Occipital lobe (tissue), 2 donors: ENCODE data around the gene CDKN2A. TPM values are rescaled to one million over a fixed set of nuclear protein-coding genes. Genes with fewer than 3 reads are reported as not detected.
A peak's percentile ranks its signal among the peaks of the same experiment; 100 is the strongest.

Experiments
- DNase-seq: peaks from one replicate; lab custom pipeline; 2025; lab: John Stamatoyannopoulos, UW
- total RNA-seq: library from RNA; depleted of rRNA; stranded (reverse); fragments of >200 nt; gene quantifications from one replicate; pipeline ENCODE4 v1.2.3, GENCODE V29; 2014

Gene CDKN2A
- total RNA-seq, 1 donor from 2014 or later: not detected

DNA sequence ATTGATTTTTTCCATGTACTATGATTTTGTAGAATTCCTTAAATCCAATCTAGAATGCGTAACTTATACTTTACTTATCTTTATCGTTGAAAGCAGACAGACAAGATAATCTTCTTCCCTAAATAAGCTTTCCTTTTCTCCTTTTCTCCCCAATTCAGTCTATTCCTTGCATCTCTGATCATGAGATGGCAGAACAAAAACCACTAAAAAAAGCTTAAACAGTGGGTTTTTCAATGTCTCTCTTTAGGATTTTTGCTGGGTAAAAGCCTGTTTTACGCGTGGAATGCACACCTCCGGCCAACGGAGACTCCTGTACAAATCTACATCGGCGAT is 14.2 kb upstream of the CDKN2A start:
- DNase-seq: no peak

DNA sequence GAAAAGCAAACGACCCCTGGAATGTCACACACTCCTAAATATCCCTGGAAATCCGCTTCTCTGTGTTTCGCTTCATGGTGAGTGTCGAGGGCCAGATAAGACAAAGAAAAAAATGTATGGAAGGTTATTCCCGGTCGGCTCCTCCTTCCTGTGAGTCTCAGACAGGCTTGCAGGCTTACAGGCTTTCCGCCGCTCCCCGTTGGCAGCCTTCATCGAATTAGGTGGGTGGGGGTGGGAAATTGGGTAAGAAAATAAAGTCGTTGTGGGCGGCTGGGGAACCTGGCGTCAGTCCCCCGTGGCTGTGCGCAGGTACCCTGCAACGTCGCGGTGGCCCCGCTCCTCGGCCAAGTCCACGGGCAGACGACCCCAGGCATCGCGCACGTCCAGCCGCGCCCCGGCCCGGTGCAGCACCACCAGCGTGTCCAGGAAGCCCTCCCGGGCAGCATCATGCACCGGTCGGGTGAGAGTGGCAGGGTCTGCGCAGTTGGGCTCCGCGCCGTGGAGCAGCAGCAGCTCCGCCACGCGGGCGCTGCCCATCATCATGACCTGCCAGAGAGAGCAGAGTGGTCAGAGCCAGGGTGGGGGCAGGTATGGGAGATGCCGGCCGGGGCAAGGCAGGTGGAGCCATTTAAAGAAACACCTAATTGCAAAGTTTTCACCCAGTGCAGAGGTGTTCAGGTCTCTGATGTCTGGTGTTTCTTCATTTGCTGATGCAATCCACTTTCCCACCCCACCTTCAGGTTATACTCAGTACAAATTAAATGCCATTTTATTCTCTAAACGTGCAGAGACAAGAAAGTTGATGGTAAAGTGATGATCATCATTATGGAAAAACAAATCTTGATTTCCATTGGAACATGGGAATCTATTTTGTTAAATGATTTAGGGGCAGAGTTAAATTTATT is 11.8 kb upstream of the CDKN2A start:
- no peak for DNase-seq

DNA sequence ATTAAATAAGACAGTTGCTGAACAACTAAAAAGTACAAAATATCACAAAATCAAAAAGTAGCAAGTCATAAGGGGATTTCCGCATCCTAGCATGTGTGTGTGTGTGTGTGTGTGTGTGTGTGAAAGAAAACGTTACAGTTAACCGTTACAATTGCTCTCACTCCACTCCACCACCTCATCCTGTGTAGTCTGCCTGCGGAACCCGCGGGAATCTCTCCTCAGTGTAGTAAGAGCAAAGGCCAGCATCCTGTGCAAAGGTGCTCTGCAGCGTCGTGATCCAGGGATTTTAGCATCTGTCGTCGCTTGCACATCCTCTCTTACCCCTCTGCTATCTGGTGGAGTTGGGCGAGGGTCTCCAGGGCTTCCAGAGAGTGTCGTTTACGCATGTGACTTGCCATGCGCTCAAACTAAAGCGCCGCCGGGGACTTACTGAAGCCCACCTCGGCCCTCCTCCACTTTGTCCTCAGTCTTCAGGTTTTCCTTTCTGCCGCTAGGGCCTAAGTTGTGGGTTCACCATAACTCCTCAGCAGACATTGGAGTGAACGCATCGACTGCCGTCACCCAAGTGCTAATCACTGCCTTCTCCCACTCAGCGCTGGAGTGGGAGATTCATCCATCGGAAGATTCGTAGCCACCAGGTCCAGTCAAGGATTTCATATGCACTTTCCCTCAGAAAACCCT is 11.0 kb upstream of the CDKN2A start:
- DNase-seq: no peak

GRCh38 chr9:22002038-22002437 is 7.8 kb upstream of the CDKN2A start:
- DNase-seq: no peak

DNA sequence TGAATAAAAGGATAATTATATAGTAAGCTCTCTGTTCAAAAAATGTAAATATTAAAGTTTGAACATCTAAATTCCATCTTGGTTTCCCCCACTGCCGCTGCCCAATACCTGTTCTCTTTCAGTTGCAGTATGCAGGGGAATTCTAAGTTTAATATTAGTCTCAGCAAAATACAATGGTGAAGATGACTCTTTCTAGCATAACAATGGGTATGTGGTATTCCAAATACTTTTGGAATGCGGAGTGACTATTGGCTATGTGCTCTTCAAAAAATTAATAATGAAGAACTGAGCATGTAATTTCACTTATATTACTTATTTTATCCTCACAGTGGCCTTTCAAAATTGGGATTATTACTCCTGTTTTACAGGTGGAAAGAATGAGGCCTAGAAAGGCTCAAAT is 3.8 kb upstream of the CDKN2A start:
- no peak for DNase-seq

DNA sequence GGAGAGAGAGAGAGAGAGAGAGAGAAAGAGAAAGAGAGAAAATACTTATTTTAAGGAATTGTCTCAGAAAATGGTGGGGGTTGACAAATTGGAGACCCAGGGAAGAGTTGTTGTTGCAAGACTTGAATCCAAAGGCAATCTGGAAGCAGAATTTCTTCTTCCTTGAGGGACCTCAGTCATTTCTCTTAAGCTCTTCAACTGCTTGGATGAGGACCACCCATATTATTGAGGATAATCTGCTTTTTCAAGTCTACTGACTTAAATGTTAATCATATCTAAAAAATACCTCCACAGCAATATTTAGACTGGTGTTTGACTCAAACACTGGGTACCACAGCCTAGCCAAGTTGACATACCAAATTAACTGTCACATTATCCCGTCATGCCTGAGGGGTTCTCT is 3.3 kb upstream of the CDKN2A start:
- DNase-seq: no peak

DNA sequence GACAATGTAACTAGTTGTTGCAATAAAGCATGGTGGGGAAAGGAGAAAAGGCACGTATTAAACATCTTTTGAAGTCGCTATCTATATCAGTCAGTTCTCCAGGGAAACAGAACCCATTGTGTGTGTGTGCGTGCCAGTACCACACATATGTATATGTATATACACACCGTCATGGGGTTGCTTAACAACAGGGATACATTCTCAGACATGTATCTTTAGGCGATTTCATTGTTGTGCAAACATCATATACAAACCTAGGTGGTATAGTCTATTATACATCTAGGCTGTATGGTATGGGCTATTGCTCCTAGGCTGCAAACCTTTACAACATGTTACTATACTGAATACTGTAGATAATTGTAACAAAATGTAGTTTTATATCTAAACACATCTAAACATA is 2.7 kb upstream of the CDKN2A start:
- no peak for DNase-seq

GRCh38 chr9:21996438-21996837 is 2.2 kb upstream of the CDKN2A start:
- no peak for DNase-seq

GRCh38 chr9:21995666-21996398 is 1.6 kb upstream of the CDKN2A start:
- no peak for DNase-seq

GRCh38 chr9:21995006-21995665 is 944 bp upstream of the CDKN2A start:
- no peak for DNase-seq

GRCh38 chr9:21994556-21995005 is 389 bp upstream of the CDKN2A start, which contains the start of gene CDKN2B-AS1:
Gene CDKN2B-AS1, plus strand, starts transcription at chr9:21994791.
- DNase-seq: peak; percentile 30

- no peak for DNase-seq
Observed at GRCh38 chr9:21993007-21993406, 1.2 kb downstream of the CDKN2A start.

DNA sequence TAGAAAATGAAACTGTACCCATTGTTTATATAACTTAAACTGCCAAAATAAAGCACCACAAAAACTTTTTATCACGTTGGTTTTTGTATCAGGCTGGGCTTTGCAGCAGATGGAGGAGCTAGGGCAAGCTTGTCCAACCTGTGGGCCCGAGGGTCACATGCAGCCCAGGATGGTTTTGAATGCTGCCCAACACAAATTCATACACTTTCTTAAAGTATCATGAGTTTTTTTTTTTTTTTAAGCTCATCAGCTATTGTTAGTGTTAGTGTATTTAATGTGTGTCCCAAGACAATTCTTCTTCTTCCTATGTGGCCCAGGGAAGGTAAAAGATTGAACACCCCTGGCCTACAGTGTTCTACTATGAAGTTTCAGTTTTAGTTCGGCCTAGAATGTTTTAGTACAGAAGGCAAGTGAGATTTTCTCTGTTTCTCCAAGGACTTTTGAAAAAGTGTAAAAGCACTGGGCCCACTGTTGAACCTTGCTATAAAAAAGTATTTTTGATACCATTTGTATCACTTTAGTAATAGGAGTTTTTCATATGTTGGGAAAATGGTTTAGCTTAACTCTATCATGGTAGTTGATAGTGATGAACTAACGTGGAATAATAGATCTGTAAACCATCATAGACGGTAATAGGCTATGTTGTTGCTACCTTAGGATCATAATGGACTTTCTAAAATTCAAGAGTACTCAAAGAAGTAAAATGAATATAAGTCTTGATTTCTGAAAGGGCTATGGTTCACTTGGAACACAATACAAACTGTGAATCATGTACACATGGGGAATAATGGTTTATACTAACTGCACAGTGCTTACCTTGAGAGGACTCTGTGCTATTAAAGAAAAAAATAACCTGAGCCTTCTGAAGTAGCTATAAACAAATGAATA is 2.9 kb downstream of the CDKN2A start:
- no peak for DNase-seq

DNA sequence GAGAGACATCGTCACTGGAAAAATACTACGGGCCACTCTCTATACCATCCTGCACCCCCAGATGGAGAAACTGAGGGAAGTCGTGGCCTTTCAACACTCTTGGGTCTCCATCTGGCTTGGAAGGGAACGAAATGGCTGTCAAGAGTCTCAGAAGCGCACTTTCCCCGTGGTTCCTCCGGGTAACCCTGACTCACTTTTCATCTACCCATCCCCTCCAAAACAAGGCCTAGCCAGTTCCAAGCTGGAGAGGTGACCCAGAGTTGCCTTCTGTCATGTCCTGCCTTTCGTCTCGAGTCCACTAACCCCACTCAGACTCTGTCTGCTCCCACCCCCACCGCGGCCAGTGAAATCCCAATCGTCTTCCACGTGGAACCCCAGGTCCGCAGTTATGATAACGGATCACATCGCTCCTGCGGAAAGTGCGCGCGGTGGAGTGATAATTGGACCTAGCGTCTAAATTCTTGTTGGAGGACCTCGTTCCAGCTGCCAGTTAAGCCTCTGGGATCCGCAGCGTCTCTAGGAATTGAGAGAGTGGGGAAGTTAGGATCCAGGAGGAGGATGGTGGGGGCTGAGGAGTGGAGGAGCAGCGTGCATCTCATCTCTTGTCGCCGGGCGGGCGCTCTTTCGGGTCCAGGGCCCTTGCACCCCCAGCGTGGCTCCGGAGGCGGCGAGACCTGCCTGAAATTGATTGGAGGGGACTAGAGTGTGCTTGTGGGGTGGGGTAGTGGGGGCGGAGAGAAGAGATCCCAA is 4.6 kb downstream of the CDKN2A start:
- DNase-seq: no peak

DNA sequence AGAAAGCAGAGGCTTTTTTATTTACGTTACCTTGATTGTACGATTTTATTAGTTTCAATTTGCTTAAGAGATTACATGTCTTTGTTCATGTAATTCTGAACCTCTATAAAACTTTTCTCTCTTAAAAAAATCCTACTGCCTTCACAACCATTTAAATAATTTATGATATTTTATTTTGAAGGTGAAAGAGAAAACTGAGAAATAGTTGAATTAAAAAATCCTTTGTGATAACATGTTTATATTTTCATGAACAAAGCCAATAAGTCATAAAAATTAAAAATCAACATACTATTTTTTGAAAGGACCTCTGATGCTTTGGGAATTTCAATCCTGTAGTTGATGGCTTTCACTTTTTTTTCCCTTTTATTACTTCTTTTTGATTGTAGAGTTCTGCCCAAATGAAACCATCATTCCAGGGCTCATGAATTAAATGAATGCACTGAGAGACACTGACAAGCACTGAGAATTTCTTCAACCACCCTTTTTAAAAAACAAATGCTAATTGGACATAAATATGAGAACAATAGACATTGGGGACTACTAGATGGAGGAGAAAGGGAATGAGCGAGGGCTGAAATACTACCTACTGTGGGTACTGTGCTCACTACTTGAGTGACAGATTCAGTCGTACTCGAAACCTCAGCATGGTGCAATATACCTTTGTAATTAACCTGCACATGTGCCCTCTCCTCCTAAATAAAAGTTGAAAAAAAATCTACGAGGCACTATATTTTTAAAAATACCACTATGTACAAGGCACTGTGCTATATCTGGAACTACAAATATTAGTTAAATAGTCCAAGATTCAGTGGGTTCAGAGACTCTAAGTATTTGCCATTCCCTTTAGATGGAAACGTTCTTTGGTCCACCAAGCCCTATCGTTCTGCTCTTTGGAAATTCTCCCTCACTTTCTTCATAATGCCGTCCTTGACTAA is 5.9 kb downstream of the CDKN2A start:
- DNase-seq: no peak

- DNase-seq: no peak
Observed at GRCh38 chr9:21985964-21986667, 8.1 kb downstream of the CDKN2A start.

DNA sequence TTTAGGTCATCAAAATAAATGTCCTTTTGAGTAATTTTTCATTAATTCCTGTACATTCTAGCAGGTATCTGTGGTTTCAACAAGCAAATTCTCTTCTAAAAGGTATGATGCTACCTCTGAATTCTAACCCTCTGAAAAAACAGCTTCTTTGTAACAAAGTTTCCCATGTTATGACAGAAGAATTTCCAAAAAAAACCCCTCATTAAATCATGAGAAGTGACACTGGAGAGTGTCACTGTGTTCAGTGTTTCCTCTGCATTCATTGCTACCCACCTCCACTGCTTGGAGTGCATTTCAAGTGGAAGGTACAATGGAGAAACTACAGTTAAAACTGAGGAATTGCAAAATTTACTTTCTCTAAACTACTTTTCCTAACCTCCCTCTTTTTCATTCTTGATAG is 10.1 kb downstream of the CDKN2A start:
- DNase-seq: no peak

GRCh38 chr9:21983561-21983935 is 10.6 kb downstream of the CDKN2A start:
- no peak for DNase-seq
